ENCODE results near the gene BCR. TPM values are rescaled to one million over a fixed set of nuclear protein-coding genes. Genes with fewer than 3 reads are reported as not detected.

The BCR gene
- total and polyA plus RNA-seq, 2 donors (not counting 1 experiment from before 2014, with no cell fraction given), result 15.7 to 66.6 TPM

- no peak for DNase-seq (ENCODE audit: low read depth in 2 of 2)
- no peak overlapping the region for H3K4me2 ChIP-seq (ENCODE audit: extremely low read depth, insufficient read depth, low read length)
- H3K36me3 ChIP-seq (ENCODE audit: control insufficient read depth, insufficient read depth, low read length), result no peaks in the 10 kb centered on the region
- H3K27ac ChIP-seq (ENCODE audit: insufficient read depth, low read length), result no peak overlapping the region
- H2AFZ ChIP-seq (ENCODE audit: low read length), result no peak overlapping the region
- H3K79me2 ChIP-seq (ENCODE audit: control insufficient read depth, insufficient read depth, low read length), result no peaks in the 10 kb centered on the region
- no peaks in the 10 kb centered on the region for H4K20me1 ChIP-seq (ENCODE audit: control insufficient read depth, extremely low read depth, insufficient read depth, low read length)
- no peak overlapping the region for H3K4me3 ChIP-seq (replicated peaks in 1 of 4; ENCODE audit: control extremely low read depth in 1 of 4, insufficient read depth in 1 of 4, low read depth in 3 of 4, low read length in 4 of 4)
- no peaks in the 10 kb centered on the region for H3K27me3 ChIP-seq (ENCODE audit: control insufficient read depth, insufficient read depth, low read length)
- H3K9ac ChIP-seq (ENCODE audit: insufficient read depth, low read length), result no peak overlapping the region
- no peaks in the 10 kb centered on the region for H3K4me1 ChIP-seq (ENCODE audit: control insufficient read depth, extremely low read depth, insufficient read depth, low read length)
- H3K9me3 ChIP-seq (ENCODE audit: control insufficient read depth, insufficient read depth, low read depth, low read length), result no peaks in the 10 kb centered on the region
- no peak for TF ChIP-seq CTCF (conservative IDR thresholded peaks at IDR 0.05 in 1 of 2, IDR thresholded peaks at IDR 0.05 in 1 of 2; ENCODE audit: low read depth in 1 of 2, low read length in 2 of 2)
- TF ChIP-seq EZH2 (IDR thresholded peaks at IDR 0.05; ENCODE audit: low read length, missing control alignments), result no peak
Measured at GRCh38 chr22:23283591-23284503, 103.5 kb downstream of the BCR start.

- H3K4me1 ChIP-seq (ENCODE audit: control insufficient read depth, extremely low read depth, insufficient read depth, low read length), result peaks cover under 1% of the 10 kb centered on the region
- H4K20me1 ChIP-seq (ENCODE audit: control insufficient read depth, extremely low read depth, insufficient read depth, low read length), result no peaks in the 10 kb centered on the region
- no peaks in the 10 kb centered on the region for H3K9me3 ChIP-seq (ENCODE audit: control insufficient read depth, insufficient read depth, low read depth, low read length)
- H2AFZ ChIP-seq (ENCODE audit: low read length), result no peak overlapping the region
- no peak for TF ChIP-seq EZH2 (IDR thresholded peaks at IDR 0.05; ENCODE audit: low read length, missing control alignments)
- no peak for TF ChIP-seq CTCF (conservative IDR thresholded peaks at IDR 0.05 in 1 of 2, IDR thresholded peaks at IDR 0.05 in 1 of 2; ENCODE audit: low read depth in 1 of 2, low read length in 2 of 2)
- no peak overlapping the region for H3K27ac ChIP-seq (ENCODE audit: insufficient read depth, low read length)
- H3K9ac ChIP-seq (ENCODE audit: insufficient read depth, low read length), result no peak overlapping the region
- no peak overlapping the region for H3K4me3 ChIP-seq (replicated peaks in 1 of 4; ENCODE audit: control extremely low read depth in 1 of 4, insufficient read depth in 1 of 4, low read depth in 3 of 4, low read length in 4 of 4)
- no peak overlapping the region for H3K4me2 ChIP-seq (ENCODE audit: extremely low read depth, insufficient read depth, low read length)
- H3K79me2 ChIP-seq (ENCODE audit: control insufficient read depth, insufficient read depth, low read length), result no peaks in the 10 kb centered on the region
- H3K27me3 ChIP-seq (ENCODE audit: control insufficient read depth, insufficient read depth, low read length), result no peaks in the 10 kb centered on the region
- peaks cover 6% of the 10 kb centered on the region for H3K36me3 ChIP-seq (ENCODE audit: control insufficient read depth, insufficient read depth, low read length)
- no peak for DNase-seq (ENCODE audit: low read depth in 2 of 2)
Measured at GRCh38 chr22:23284504-23285033, 104.3 kb downstream of the BCR start.

- H3K4me3 ChIP-seq (replicated peaks in 1 of 4; ENCODE audit: control extremely low read depth in 1 of 4, insufficient read depth in 1 of 4, low read depth in 3 of 4, low read length in 4 of 4), result no peak overlapping the region
- TF ChIP-seq CTCF (conservative IDR thresholded peaks at IDR 0.05 in 1 of 2, IDR thresholded peaks at IDR 0.05 in 1 of 2; ENCODE audit: low read depth in 1 of 2, low read length in 2 of 2) (no peak), EZH2 (IDR thresholded peaks at IDR 0.05; ENCODE audit: low read length, missing control alignments) (no peak)
- peaks cover 4% of the 10 kb centered on the region for H3K4me1 ChIP-seq (ENCODE audit: control insufficient read depth, extremely low read depth, insufficient read depth, low read length)
- no peaks in the 10 kb centered on the region for H4K20me1 ChIP-seq (ENCODE audit: control insufficient read depth, extremely low read depth, insufficient read depth, low read length)
- peaks cover 7% of the 10 kb centered on the region for H3K36me3 ChIP-seq (ENCODE audit: control insufficient read depth, insufficient read depth, low read length)
- no peaks in the 10 kb centered on the region for H3K79me2 ChIP-seq (ENCODE audit: control insufficient read depth, insufficient read depth, low read length)
- no peak overlapping the region for H3K9ac ChIP-seq (ENCODE audit: insufficient read depth, low read length)
- no peak overlapping the region for H2AFZ ChIP-seq (ENCODE audit: low read length)
- no peak for DNase-seq (ENCODE audit: low read depth in 2 of 2)
- H3K9me3 ChIP-seq (ENCODE audit: control insufficient read depth, insufficient read depth, low read depth, low read length), result no peaks in the 10 kb centered on the region
- H3K4me2 ChIP-seq (ENCODE audit: extremely low read depth, insufficient read depth, low read length), result no peak overlapping the region
- no peak overlapping the region for H3K27ac ChIP-seq (ENCODE audit: insufficient read depth, low read length)
- H3K27me3 ChIP-seq (ENCODE audit: control insufficient read depth, insufficient read depth, low read length), result no peaks in the 10 kb centered on the region
Measured at GRCh38 chr22:23285236-23285635, 104.9 kb downstream of the BCR start.
